C4-2B (cell line): ENCODE results near the gene FAM222A.

Experiments
- ZFX ChIP-seq: fragments of 450-650 bp; IDR thresholded peaks from 2 replicates; pipeline ENCODE4 v1.6.1; 2017
- TF ChIP-seq, protein P1 (sequence below): fragments of 450-650 bp; conservative IDR thresholded peaks from 2 replicates; pipeline ENCODE4 v1.5.1; 2017; ENCODE audit warnings: mild to moderate bottlenecking

DNA sequence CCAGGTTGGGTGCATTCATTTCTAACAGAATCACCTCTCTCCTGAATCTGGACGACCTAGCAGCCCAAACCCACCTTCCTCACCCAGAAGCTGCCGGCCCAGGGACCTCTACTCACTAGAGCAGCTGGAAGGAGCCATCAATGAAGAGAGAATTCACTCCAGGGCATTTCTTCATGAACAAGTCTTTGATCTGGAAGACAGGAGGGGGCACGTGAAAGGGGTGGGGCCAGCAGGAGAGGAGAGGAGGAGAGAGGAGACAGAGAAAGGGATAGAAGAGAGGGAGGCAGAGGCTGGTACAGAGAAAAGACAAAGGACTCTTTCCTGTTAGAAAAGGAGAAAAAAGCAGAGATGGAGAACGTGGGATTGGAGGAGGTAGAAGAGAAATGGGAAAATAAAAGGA is 79.8 kb downstream of the FAM222A start:
- TF ChIP-seq, protein P1, sequence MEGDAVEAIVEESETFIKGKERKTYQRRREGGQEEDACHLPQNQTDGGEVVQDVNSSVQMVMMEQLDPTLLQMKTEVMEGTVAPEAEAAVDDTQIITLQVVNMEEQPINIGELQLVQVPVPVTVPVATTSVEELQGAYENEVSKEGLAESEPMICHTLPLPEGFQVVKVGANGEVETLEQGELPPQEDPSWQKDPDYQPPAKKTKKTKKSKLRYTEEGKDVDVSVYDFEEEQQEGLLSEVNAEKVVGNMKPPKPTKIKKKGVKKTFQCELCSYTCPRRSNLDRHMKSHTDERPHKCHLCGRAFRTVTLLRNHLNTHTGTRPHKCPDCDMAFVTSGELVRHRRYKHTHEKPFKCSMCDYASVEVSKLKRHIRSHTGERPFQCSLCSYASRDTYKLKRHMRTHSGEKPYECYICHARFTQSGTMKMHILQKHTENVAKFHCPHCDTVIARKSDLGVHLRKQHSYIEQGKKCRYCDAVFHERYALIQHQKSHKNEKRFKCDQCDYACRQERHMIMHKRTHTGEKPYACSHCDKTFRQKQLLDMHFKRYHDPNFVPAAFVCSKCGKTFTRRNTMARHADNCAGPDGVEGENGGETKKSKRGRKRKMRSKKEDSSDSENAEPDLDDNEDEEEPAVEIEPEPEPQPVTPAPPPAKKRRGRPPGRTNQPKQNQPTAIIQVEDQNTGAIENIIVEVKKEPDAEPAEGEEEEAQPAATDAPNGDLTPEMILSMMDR, result no peak
- no peak for TF ChIP-seq ZFX
